ENCODE results near the gene COX7C. TPM values are rescaled to one million over a fixed set of nuclear protein-coding genes. Genes with fewer than 3 reads are reported as not detected.

COX7C gene
- total and polyA plus RNA-seq, 2 donors from 2014 or later, result 461 to 2,170 TPM

- Histone ChIP-seq H3K27ac (ENCODE audit: low read depth in 2 of 2, low read length in 2 of 2) (no peak overlapping the region), H3K27me3 (ENCODE audit: control insufficient read depth, insufficient read depth, low read length) (no peaks in the 10 kb centered on the region), H3K9ac (ENCODE audit: low read length in 3 of 3) (no peak overlapping the region), H3K4me1 (ENCODE audit: control insufficient read depth in 2 of 3, insufficient read depth in 2 of 3, low read depth in 1 of 3, low read length in 3 of 3) (no peaks in the 10 kb centered on the region), H3K9me3 (ENCODE audit: control insufficient read depth in 2 of 3, insufficient read depth in 1 of 3, low read length in 3 of 3) (no peaks in the 10 kb centered on the region), H3K36me3 (ENCODE audit: control insufficient read depth in 2 of 3, insufficient read depth in 3 of 3, low read length in 3 of 3) (no peaks in the 10 kb centered on the region), H3K4me3 (ENCODE audit: low read length in 3 of 3) (no peak overlapping the region)
- intact Hi-C loops (cut with DNase I), result no loop called here
- FAIRE-seq (no peak), DNase-seq (no peak)
- TF ChIP-seq, protein P1, sequence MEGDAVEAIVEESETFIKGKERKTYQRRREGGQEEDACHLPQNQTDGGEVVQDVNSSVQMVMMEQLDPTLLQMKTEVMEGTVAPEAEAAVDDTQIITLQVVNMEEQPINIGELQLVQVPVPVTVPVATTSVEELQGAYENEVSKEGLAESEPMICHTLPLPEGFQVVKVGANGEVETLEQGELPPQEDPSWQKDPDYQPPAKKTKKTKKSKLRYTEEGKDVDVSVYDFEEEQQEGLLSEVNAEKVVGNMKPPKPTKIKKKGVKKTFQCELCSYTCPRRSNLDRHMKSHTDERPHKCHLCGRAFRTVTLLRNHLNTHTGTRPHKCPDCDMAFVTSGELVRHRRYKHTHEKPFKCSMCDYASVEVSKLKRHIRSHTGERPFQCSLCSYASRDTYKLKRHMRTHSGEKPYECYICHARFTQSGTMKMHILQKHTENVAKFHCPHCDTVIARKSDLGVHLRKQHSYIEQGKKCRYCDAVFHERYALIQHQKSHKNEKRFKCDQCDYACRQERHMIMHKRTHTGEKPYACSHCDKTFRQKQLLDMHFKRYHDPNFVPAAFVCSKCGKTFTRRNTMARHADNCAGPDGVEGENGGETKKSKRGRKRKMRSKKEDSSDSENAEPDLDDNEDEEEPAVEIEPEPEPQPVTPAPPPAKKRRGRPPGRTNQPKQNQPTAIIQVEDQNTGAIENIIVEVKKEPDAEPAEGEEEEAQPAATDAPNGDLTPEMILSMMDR (IDR thresholded peaks at IDR 0.05; ENCODE audit: borderline replicate concordance, extremely low read depth, insufficient read depth), result no peak
Observed at GRCh38 chr5:86665984-86666760, 48.4 kb downstream of the COX7C start.

DNA sequence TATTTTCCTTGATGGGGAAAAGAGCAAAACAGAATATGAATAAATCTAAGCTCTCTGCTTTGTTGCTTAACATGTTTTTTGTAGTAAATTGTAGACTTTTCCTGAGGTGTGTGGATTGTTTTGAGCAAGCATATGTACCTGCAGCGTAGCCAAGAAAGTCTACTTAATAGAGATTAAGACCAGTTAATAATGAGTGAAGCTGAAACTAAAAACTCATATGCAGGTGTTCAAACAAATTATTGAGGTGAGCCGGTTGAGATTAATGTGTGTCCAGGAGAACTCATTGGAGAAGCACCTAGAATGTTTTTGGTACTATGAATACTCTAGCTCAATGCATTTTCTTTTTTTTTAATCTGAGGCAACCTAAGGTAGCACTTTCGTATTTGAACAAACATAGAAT is 49.2 kb downstream of the COX7C start:
- H3K4me3 ChIP-seq (ENCODE audit: low read length in 3 of 3), result no peak overlapping the region
- no peaks in the 10 kb centered on the region for H3K36me3 ChIP-seq (ENCODE audit: control insufficient read depth in 2 of 3, insufficient read depth in 3 of 3, low read length in 3 of 3)
- FAIRE-seq (no peak), DNase-seq (no peak)
- H3K9me3 ChIP-seq (ENCODE audit: control insufficient read depth in 2 of 3, insufficient read depth in 1 of 3, low read length in 3 of 3), result no peaks in the 10 kb centered on the region
- TF ChIP-seq, protein P1 (IDR thresholded peaks at IDR 0.05; ENCODE audit: borderline replicate concordance, extremely low read depth, insufficient read depth), result no peak
- H3K27ac ChIP-seq (ENCODE audit: low read depth in 2 of 2, low read length in 2 of 2), result no peak overlapping the region
- no peak overlapping the region for H3K9ac ChIP-seq (ENCODE audit: low read length in 3 of 3)
- intact Hi-C loops (cut with DNase I), result no loop called here
- no peaks in the 10 kb centered on the region for H3K27me3 ChIP-seq (ENCODE audit: control insufficient read depth, insufficient read depth, low read length)
- H3K4me1 ChIP-seq (ENCODE audit: control insufficient read depth in 2 of 3, insufficient read depth in 2 of 3, low read depth in 1 of 3, low read length in 3 of 3), result no peaks in the 10 kb centered on the region

Measured in kidney (tissue), 14 donors.